GM21390 (cell line): ENCODE results near the gene CSNK1G1.
"Not testable (repeated sequence)": the region's sequence is repeated elsewhere in the genome, so short reads cannot be mapped to it uniquely, and the experiment has no call there.

Source experiments
- ATAC-seq: cut with Tn5 transposase; IDR thresholded peaks from one replicate; pipeline ENCODE4 v1.9.1; 2021; ENCODE audit not compliant: unreplicated experiment

The CSNK1G1 gene

GRCh38 chr15:64355944-64356709 lies at the start of gene CSNK1G1:
Gene CSNK1G1, minus strand, starts transcription at chr15:64356173. Its CDS starts 55,674 bp downstream, at chr15:64300499.
- peak; percentile 99 for ATAC-seq

GRCh38 chr15:64400583-64400982 lies 44.6 kb upstream of the CSNK1G1 start:
- no peak for ATAC-seq

GRCh38 chr15:64398575-64398974 lies 42.6 kb upstream of the CSNK1G1 start:
- no peak for ATAC-seq

GRCh38 chr15:64396789-64397188 lies 40.8 kb upstream of the CSNK1G1 start:
- ATAC-seq: no peak

- ATAC-seq: not testable (repeated sequence)
These were observed 36.5 kb upstream of the CSNK1G1 start for GRCh38 chr15:64392471-64392870.

DNA sequence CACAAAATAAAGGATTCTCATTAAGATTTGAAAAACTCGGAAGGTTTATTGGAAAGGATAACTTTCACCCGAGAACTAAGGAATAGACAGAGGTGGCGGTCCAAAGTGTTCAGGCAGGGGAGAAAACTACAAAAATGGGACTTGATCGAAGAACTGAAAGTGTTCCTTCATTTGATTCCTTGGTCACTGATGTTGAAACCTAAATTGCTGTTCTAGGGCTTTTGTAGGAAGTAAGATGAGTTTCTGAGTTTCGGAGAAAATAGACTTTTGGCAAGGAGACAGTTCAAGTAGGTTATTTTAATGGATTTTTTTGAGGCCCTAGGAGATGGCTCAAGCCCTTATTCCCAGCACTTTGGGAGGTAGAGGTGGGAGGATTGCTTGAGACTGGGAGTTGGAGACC lies 33.1 kb upstream of the CSNK1G1 start:
- no peak for ATAC-seq

DNA sequence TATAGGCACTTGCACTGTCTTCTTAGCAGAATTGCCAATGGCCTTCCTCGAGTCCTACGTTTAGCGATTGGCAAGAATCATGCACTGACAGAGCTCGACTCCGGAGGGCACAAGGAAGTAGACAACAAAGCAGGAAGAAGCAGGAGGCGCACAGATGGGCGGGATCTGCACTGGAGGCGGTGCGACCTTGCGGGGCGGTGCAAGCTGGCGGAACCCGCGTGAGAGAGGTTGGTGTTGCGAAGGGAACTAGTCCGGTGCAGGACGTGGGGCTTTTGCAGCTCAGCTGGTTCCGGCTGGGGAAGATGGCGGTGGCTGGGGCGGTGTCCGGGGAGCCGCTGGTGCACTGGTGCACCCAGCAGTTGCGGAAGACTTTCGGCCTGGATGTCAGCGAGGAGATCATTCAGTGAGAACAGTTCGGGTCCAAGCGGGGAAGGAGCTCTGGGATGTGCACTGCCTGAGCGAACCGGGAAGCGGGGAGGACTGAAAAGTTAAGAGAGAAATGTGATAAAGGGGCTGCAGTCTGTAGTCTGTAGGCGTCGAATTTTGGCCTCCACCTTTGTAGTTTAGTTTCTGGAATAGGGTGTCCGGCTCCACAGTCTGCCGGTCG lies 31.7 kb upstream of the CSNK1G1 start, which contains the start of gene TRIP4:
TSS of gene TRIP4 (plus strand) at position 275 of the 607 bp plus-strand sequence. CDS start at position 303, 28 bp downstream.
- ATAC-seq: peak; percentile 98

DNA sequence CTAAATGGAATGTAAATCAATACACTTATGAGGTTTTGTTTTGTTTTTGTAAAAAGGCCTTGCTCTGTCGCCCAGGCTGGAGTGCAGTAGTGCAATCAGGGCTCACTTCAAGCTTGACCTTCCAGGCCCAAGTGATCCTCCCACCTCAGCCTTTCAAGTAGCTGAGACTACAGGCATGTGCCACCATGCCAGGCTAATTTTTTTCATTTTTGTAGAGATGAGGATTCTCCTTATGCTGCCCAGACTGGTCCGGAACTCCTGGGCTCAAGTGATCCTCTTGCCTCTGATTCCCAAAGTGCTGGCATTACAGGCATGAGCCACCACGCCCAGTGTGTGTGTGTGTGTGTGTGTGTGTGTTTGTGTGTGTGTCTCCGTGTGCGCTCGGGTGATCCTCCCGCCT lies 30.3 kb upstream of the CSNK1G1 start:
- ATAC-seq: no peak

DNA sequence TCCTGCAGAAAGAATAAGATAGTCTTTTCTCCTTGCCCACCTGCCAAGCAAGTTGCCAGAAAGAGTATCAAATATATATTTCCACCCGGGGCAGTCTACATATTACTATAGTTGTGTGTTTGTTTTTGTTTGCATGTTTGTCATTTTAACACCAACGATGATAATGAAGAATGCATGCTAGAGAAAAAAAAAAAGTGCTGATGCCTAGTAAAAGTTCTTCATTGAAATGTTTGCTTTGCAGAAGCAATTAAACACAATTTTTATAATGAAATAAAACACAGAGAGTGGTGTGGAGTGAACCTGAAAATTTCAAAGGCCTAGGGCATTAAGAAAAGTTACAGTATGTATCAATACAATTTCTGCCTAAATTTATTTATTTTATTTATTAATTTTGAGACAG lies 27.8 kb upstream of the CSNK1G1 start:
- ATAC-seq: no peak

DNA sequence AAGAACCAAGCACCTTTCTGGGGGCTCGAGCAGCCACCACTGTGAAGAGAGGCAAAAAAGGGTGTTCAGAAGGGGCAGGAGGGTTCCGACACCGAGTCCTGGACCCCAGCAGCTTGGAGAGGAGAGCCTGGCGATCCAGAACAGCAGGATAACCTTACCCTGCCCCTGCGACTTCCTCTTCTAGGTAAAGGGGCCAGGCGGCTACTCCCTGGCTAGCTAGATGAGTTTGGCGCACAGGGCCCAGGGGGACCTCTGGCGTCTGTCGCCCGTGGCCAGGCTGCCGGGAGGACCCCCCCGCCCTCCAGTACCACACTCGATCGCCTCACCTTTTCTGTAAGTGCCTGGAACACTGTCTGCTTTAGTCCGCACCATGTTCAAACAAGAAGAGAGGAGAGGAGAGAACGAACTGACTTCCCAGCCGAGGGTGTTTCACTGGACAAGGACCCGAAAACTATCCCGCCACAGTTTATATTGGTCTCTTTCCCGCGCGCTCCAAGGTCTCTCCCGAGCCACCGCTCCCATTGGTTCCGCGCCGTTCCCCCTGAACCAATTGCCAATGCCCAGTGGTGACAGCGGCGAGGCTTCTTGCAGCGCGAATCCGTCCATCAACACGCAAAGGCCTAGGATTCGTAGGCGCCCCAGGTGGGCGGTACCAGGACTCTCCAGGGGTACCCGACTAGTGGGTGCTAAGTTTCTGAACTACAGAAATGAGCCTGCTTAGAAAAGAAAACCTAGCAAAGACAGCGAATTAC lies 25.2 kb upstream of the CSNK1G1 start, which contains the start of gene PCLAF:
TSS of gene PCLAF (minus strand) at position 442 of the 752 bp plus-strand sequence. CDS start at position 372, 70 bp downstream.
- ATAC-seq: peak; percentile 97

- not testable (repeated sequence) for ATAC-seq
These were observed 24.3 kb upstream of the CSNK1G1 start for GRCh38 chr15:64380130-64380870.

DNA sequence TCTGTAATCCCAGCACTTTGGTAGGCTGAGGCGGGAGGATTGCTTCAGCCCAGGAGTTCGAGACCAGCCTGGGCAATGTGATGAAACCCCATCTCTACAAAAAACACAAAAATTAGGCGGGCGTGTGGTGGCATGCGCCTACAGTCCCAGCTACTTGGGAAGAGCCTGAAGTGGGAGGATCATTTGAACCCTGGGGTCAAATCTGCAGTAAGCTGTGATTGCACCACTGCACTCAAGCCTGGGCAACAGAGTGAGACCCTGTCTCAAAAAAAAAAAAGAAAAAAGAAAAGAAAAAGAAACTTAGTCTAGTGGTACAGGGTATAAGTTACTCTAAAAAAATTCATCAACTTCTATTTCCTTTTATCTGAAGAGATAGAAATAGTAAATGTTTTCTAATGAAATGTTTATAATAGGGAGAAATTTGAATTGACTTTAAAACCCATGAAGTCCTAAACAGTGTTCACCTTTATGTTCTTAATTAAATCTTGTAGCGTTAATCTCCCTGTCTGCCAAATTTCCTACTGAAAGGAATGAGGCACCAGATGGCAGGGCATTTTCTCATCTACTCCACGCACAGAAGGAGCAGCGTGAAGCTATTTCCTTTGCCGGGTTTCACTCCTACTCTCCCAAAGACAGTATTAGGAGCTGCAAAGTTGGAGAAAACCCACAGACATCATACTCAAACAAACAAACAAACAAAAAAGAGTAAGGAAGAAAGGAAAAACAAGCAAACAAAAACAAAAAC lies 23.4 kb upstream of the CSNK1G1 start:
- no peak for ATAC-seq

- no peak for ATAC-seq
These were observed 17.4 kb upstream of the CSNK1G1 start for GRCh38 chr15:64373360-64373759.

DNA sequence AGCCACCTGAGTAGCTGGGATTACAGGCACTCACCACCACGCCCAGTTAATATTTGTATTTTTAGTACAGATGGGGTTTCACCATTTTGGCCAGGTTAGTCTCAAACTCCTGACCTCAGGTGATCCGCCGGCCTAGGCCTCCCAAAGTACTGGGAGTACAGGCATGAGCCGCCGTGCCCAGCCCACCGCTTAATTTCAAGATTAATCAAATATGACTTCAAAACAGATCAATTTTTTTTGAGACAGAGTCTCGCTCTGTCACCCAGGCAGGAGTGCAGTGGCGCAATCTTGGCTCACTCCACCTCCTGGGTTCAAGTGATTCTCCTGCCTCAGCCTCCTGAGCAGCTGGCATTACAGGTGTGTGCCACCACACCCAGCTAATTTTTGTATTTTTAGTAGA lies 15.4 kb upstream of the CSNK1G1 start:
- ATAC-seq: not testable (repeated sequence)

DNA sequence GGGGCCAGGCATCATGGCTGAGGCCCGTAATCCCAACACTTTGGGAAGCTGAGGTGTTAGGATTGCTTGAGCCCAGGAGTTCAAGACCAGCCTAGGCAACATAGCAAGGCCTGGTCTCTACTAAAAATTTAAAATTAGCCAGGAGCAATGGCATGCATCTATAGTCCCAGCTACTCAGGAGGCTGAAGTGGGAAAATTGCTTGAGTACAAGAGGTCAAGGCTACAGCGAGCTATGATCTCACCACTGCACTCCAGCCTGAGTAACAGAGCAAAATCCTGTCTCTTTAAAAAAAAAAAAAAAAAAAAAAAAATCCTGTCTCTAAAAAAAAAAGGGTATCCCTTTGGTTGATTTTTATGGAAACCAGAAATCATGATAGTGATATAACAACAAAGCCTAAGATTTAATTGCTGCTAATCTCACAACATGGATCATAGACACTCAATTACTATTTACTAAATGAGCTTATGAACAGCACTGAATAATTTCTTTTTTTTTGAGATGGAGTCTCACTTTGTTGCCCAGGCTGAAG lies 13.2 kb upstream of the CSNK1G1 start:
- no peak for ATAC-seq

GRCh38 chr15:64361259-64361658 lies 5.3 kb upstream of the CSNK1G1 start:
- no peak for ATAC-seq

- ATAC-seq: no peak
These were observed 702 bp upstream of the CSNK1G1 start for GRCh38 chr15:64356710-64357040.

DNA sequence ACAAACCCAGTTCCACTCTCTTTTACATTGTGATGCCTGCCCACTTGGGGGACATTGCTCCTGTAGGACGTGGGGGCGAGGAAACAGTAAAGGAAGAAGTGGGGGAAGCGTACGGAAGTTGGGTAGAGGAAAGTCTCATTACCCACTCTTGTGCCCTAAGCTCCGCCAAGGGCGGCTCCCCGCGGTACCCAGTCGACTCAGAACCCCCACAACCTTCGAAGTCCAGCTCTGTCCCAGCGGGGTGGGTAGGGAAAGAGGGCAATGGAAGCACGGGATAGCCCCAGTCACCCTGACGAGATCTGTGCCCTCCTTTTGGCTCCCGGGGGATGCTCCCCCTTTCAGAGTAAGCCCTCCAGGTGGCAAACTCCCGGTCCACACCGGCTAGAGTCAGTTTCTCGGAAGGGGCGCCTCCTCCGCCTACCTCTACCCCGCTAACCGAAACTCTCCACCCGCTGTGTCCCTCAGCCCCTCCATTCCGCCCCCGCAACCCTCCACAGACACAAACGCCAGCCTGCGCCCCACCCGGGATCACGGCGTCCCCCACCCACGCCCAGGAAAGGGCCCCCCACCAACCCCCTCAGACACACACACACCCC lies 527 bp downstream of the CSNK1G1 start:
- peak; percentile 15 for ATAC-seq

DNA sequence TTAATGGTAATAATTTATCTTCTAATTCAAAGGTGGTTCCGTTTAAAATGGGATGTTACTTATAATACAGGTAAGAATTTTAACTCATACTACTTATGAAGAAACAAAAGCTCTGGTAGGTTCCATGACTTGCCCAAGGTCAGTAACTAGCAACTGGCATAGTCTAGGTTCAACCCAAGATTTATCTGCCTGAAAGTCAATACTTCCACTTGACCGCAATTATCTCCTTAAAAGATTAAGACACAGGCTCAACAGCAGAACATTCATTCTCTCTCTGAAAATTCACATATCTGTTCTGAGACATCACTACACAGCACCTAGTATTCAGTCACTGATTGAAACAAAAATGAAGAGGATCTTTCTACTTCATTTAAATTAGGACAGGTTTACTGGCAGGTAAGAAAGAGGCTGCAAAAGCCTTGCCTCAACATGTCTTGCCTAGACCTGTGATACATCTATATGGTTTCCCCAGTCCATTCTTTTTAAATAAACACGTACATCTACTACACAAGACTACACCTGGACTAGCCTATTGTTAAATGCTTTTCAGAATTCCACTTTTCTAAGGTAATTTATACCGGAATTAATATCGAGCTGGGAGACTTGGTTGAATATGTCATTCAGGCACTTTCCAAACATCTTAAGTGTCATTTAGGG lies 1.2 kb downstream of the CSNK1G1 start:
- no peak for ATAC-seq
